Kidney (tissue), 14 donors: ENCODE data around the gene ZNF423. TPM values are rescaled to one million over a fixed set of nuclear protein-coding genes. Genes with fewer than 3 reads are reported as not detected.
A peak's percentile ranks its signal among the peaks of the same experiment; 100 is the strongest.

ENCODE experiments used
- DNase-seq, 5 donors: peaks; one replicate each; pipeline ENCODE4 v3.0.0-alpha.2; 2013 to 2020
- FAIRE-seq: peaks from 2 replicates; lab custom pipeline; 2012; peaks lifted over from hg19 to GRCh38; lab: Jason Lieb, UNC
- H3K27ac ChIP-seq, 2 donors: one replicate each; pipeline ENCODE4 v1.7.0; 2013; ENCODE audit warnings: low read depth in 2 of 2, low read length in 2 of 2, inconsistent platforms in 1 of 2
- H3K27me3 ChIP-seq: one replicate; pipeline ENCODE4 v1.7.1; 2013; ENCODE audit warnings: low read length, inconsistent platforms; ENCODE audit not compliant: control insufficient read depth, insufficient read depth
- H3K36me3 ChIP-seq, 3 donors: one replicate each; pipeline versions ENCODE4 v1.7.0 to v1.7.1; 2013; ENCODE audit warnings: low read length in 3 of 3, control low read depth in 1 of 3, inconsistent platforms in 1 of 3; ENCODE audit not compliant: insufficient read depth in 3 of 3, control insufficient read depth in 2 of 3
- H3K4me1 ChIP-seq, 3 donors: one replicate each; pipeline versions ENCODE4 v1.7.0 to v1.7.1; 2013; ENCODE audit warnings: low read length in 3 of 3, inconsistent platforms in 1 of 3, low read depth in 1 of 3; ENCODE audit not compliant: control insufficient read depth in 2 of 3, insufficient read depth in 2 of 3
- H3K4me3 ChIP-seq, 3 donors: one replicate each; pipeline versions ENCODE4 v1.7.0 to v1.8.1; 2013; ENCODE audit warnings: low read length in 3 of 3, control low read depth in 1 of 3, inconsistent platforms in 1 of 3
- H3K9ac ChIP-seq, 3 donors: one replicate each; pipeline versions ENCODE4 v1.7.0 to v1.7.1; 2013; ENCODE audit warnings: low read length in 3 of 3, control low read depth in 1 of 3, inconsistent platforms in 1 of 3
- H3K9me3 ChIP-seq, 3 donors: one replicate each; pipeline versions ENCODE4 v1.7.0 to v1.7.1; 2013; ENCODE audit warnings: low read length in 3 of 3, control low read depth in 1 of 3, inconsistent platforms in 1 of 3; ENCODE audit not compliant: control insufficient read depth in 2 of 3, insufficient read depth in 1 of 3
- CTCF ChIP-seq: IDR thresholded peaks from 3 replicates; pipeline ENCODE4 v1.5.1; 2012; ENCODE audit warnings: mild to moderate bottlenecking, moderate library complexity, borderline replicate concordance; ENCODE audit not compliant: insufficient read depth; ENCODE audit errors: extremely low read depth
- intact Hi-C: fragments of 100-400 bp; cut with DNase I; formaldehyde crosslinking; loops from one replicate; pipeline ENCODE4 v1.11.1; 2022
- polyA plus RNA-seq: library from polyadenylated mRNA; stranded (reverse); fragments of 350-450 nt; fragmentation: Illumina TruSeq; extraction: RNeasy Lipid Tissue Mini Kit (QIAGEN cat#74804); gene quantifications from one replicate; pipeline ENCODE4 v1.2.3, GENCODE V29; 2014; ENCODE audit warnings: low read depth, low replicate concordance; ENCODE audit not compliant: insufficient read depth
- total RNA-seq: library from RNA; stranded (reverse); fragmentation: NEBNext Ultra II Directional; extraction: Animal tissue kit (Norgen Biotek cat#: 25700); gene quantifications from one replicate; pipeline ENCODE4 v1.2.1, GENCODE V29; 2021
- donor health status: control.
- donor health status: control.
- donor health status: control.
- donor health status: control.
- donor health status: control.
- donor health status: DM: yes; HTN: yes; CAD: no.
- donor health status: Normal renal cell carcinoma (clear cell type).

Gene ZNF423
- total and polyA plus RNA-seq, 2 donors from 2014 or later: 2.0 to 8.4 TPM

- no peak for TF ChIP-seq CTCF
- peak; percentile 66 to 86 (median 77) for DNase-seq
- Histone ChIP-seq H3K9ac (no peak overlapping the region), H3K36me3 (peaks cover 0 to 11% (median 2%) of the 10 kb centered on the region in 3 donors), H3K27me3 (no peaks in the 10 kb centered on the region), H3K9me3 (no peaks in the 10 kb centered on the region), H3K4me3 (no peak overlapping the region), H3K27ac (no peak overlapping the region), H3K4me1 (peaks cover 0 to 7% (median 5%) of the 10 kb centered on the region in 3 donors)
- intact Hi-C loops: no loop called here
- FAIRE-seq: no peak
Measured at GRCh38 chr16:49638673-49639610, 217.0 kb downstream of the ZNF423 start.

- H3K9ac ChIP-seq: no peak overlapping the region
- peak in 1 of 5 donors; percentile 56 for DNase-seq
- H3K4me1 ChIP-seq: peaks cover 0 to 7% (median 5%) of the 10 kb centered on the region in 3 donors
- H3K36me3 ChIP-seq: peaks cover 0 to 11% (median 2%) of the 10 kb centered on the region in 3 donors
- no peak overlapping the region for H3K27ac ChIP-seq
- no peak for FAIRE-seq
- no peak for TF ChIP-seq CTCF
- intact Hi-C loops: no loop called here
- no peaks in the 10 kb centered on the region for H3K9me3 ChIP-seq
- no peak overlapping the region for H3K4me3 ChIP-seq
- H3K27me3 ChIP-seq: no peaks in the 10 kb centered on the region
Measured at GRCh38 chr16:49637933-49638672, 217.8 kb downstream of the ZNF423 start.

- Histone ChIP-seq H3K4me1 (peaks cover 0 to 7% (median 5%) of the 10 kb centered on the region in 3 donors), H3K9me3 (no peaks in the 10 kb centered on the region), H3K4me3 (no peak overlapping the region), H3K9ac (no peak overlapping the region), H3K27me3 (no peaks in the 10 kb centered on the region), H3K36me3 (peaks cover 0 to 11% (median 2%) of the 10 kb centered on the region in 3 donors), H3K27ac (no peak overlapping the region)
- intact Hi-C loops: no loop called here
- no peak for FAIRE-seq
- DNase-seq: no peak
- TF ChIP-seq CTCF: no peak
Measured at GRCh38 chr16:49637511-49637910, 218.4 kb downstream of the ZNF423 start.
